Measurements from ENCODE around the gene FCER2.

The FCER2 gene

DNA sequence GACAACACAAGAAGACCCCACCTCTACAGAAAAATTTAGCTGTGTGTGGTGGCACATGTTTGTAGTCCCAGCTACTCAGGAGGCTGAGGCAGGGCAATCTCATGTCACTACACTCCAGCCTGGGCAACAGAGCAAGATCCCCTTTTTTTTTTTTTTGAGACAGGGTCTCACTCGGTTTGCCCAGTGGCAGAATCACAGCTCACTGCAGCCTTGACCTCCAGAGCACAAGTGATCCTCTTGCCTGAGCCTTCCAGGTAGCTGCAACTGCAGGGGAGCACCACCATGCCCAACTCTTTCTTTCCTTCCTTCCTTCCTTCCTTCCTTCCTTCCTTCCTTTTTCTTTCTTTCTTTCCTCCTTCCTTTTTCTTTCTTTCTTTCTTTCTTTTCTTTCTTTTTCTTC lies 34.2 kb upstream of the FCER2 start:
- no peak overlapping the region for H3K27ac ChIP-seq

DNA sequence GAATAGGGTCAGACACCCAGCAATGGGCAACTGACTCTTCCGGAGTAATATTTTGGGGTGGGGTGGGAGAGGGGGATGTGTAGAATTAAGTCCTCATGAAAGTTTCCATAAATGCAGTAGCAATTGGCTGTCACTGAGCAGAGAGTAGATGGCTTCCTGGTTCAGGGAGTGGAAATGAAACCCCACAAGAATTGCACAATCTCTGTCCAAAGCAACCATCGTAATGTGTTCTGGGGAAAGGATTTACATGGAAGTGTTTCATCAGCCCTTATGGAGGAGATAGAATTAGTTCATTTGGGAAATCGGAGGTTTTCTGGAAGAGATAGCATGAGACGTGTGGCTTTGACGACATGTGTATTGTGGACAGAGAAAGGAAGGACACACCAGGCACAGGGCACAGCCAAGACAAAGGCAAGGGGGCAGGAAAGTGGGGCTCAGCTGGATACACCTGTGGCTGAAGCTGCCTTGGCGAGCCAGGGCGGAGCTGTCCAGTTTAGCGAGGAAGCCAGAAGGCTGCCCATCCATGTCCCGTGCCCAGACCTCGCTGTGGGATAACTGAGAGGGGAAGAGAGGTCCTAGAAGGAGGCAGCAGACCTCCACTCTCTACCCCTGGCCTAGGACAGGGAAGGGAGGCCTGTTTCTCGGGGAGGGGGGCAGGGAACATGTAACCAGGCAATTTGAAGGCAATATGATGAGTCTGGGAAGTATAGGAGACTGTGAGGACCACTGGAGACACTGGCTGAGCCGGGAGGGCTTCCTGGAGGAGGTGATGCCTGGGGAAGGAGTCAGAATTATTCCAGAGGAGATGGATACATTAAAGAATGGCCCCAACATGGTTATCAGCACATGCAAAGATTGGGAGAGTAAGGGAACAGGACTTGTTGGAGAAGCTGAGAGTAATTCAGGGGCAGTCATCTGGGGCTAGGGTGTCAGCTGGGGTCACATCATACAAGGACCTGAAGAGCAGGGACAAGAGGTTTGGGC lies 32.6 kb upstream of the FCER2 start:
- in situ Hi-C loops (cut with HindIII; ENCODE audit: low pct_ligation_motif_present, low sequenced_read_pairs), result no loop called here
- H3K27me3 ChIP-seq (replicated peaks), result peaks cover 21% of the 10 kb centered on the region
- no peak overlapping the region for H3K4me3 ChIP-seq (ENCODE audit: low read depth, low read length)
- H3K36me3 ChIP-seq (replicated peaks), result no peaks in the 10 kb centered on the region
- TF ChIP-seq, protein P1, sequence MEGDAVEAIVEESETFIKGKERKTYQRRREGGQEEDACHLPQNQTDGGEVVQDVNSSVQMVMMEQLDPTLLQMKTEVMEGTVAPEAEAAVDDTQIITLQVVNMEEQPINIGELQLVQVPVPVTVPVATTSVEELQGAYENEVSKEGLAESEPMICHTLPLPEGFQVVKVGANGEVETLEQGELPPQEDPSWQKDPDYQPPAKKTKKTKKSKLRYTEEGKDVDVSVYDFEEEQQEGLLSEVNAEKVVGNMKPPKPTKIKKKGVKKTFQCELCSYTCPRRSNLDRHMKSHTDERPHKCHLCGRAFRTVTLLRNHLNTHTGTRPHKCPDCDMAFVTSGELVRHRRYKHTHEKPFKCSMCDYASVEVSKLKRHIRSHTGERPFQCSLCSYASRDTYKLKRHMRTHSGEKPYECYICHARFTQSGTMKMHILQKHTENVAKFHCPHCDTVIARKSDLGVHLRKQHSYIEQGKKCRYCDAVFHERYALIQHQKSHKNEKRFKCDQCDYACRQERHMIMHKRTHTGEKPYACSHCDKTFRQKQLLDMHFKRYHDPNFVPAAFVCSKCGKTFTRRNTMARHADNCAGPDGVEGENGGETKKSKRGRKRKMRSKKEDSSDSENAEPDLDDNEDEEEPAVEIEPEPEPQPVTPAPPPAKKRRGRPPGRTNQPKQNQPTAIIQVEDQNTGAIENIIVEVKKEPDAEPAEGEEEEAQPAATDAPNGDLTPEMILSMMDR (IDR thresholded peaks at IDR 0.05; ENCODE audit: low read depth, low read length, missing control alignments), result no peak
- H3K27ac ChIP-seq, result no peak overlapping the region
- DNase-seq, result no peak

More for the DNA sequence above, 34.2 kb upstream of the FCER2 start:
- TF ChIP-seq, protein P1 (IDR thresholded peaks at IDR 0.05; ENCODE audit: low read depth, low read length, missing control alignments), result no peak
- Histone ChIP-seq H3K36me3 (replicated peaks) (no peaks in the 10 kb centered on the region), H3K4me3 (ENCODE audit: low read depth, low read length) (no peak overlapping the region), H3K27me3 (replicated peaks) (peaks cover 7% of the 10 kb centered on the region)
- in situ Hi-C loops (cut with HindIII; ENCODE audit: low pct_ligation_motif_present, low sequenced_read_pairs), result no loop called here
- no peak for DNase-seq

DNA sequence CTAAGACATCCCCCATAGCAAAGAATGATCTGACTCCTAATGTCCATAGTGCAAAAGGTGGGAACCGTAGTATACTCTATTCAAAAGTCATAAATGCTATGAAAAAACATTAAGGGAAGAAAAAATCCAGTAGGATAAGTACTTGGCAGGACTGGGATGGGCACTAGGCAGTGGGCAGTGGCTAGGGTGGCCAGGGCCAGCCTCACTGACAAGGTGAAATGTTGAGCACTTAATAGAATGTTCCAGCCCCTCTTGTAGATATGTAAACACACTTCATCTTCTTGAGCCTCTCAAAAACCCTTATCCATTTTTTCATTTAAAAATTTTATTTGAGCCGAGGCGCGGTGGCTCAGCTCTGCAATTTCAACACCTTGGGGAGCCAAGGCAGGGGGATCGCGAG lies 31.4 kb upstream of the FCER2 start:
- in situ Hi-C loops (cut with HindIII; ENCODE audit: low pct_ligation_motif_present, low sequenced_read_pairs), result no loop called here

DNA sequence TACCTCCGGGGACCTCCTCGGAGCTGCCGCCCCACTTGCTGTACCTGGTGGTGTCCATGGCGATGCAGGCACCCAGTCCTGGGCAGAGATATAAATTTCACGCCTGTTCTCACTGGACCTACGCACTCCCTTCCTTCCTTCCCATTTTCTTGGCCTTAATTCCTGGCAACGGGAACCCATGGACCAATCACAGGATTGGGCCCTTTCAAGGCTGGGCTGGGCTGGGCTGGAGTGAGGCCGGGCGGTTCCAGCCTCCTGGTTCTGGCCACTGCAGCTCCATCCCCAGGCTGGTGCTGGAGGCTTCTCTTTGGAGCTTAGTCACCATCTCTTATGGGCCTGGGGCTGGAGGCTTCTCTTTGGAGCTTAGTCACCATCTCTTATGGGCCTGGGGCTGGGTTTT lies 30.1 kb upstream of the FCER2 start, which contains the start of gene CLEC4G:
CLEC4G (minus strand) TSS at position 66 of the 400 bp plus-strand sequence; CDS start at position 58, 8 bp downstream.
- TF ChIP-seq, protein P1 (IDR thresholded peaks at IDR 0.05; ENCODE audit: low read depth, low read length, missing control alignments), result no peak
- Histone ChIP-seq H3K27me3 (replicated peaks) (peaks cover 32% of the 10 kb centered on the region), H3K36me3 (replicated peaks) (no peaks in the 10 kb centered on the region), H3K27ac (no peak within 1 kb of the TSS), H3K4me3 (ENCODE audit: low read depth, low read length) (no peak within 1 kb of the TSS)
- DNase-seq, result no peak
- in situ Hi-C loops (cut with HindIII; ENCODE audit: low pct_ligation_motif_present, low sequenced_read_pairs), result no loop called here

More for the DNA sequence above, 31.4 kb upstream of the FCER2 start:
- no peak overlapping the region for H3K27ac ChIP-seq
- no peak for DNase-seq
- no peaks in the 10 kb centered on the region for H3K36me3 ChIP-seq (replicated peaks)
- H3K4me3 ChIP-seq (ENCODE audit: low read depth, low read length), result no peak overlapping the region
- H3K27me3 ChIP-seq (replicated peaks), result peaks cover 29% of the 10 kb centered on the region
- TF ChIP-seq, protein P1 (IDR thresholded peaks at IDR 0.05; ENCODE audit: low read depth, low read length, missing control alignments), result no peak

DNA sequence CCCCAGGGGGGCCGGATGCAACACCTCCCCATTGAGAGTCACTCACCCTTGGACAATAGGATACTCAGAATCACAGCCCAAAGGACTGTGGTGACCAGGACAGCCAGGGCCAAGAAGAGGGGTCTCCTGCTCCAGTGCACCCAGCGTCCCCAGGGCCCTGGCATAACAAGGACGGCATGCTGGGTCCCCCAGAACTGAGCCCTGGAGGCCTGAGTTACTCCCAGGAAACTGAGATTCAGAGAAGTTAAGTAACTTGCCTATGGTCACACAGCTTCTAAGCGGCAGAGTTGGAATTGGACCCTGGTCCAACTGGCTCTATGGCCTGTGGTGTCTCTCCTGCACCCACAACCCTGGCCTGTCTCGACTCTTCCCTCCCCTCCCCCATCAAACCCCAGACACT lies 29.7 kb upstream of the FCER2 start:
- peaks cover 32% of the 10 kb centered on the region for H3K27me3 ChIP-seq (replicated peaks)
- H3K36me3 ChIP-seq (replicated peaks), result no peaks in the 10 kb centered on the region
- H3K4me3 ChIP-seq (ENCODE audit: low read depth, low read length), result no peak overlapping the region
- in situ Hi-C loops (cut with HindIII; ENCODE audit: low pct_ligation_motif_present, low sequenced_read_pairs), result no loop called here
- TF ChIP-seq, protein P1 (IDR thresholded peaks at IDR 0.05; ENCODE audit: low read depth, low read length, missing control alignments), result no peak
- no peak overlapping the region for H3K27ac ChIP-seq
- no peak for DNase-seq
